Measurements from ENCODE around the gene SDK1.

The SDK1 gene

DNA sequence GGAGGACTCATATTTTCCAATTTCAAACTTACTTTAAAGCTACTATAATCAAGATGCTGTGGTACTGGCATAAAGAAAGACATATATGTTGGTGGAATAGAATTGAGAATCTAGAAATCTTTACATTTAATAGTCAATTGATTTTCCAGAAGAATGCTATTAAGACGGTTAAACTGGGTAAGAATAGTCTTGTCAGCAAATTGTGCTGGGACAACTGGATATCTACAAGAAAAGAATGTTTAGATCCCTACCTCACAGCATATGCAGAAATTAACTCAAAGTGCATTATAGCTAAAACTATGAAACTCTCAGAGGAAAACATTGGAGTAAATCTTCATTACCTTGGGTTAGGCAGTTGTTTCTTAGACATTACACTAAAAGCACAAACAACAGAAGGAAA, 203.3 kb downstream of the SDK1 start:
- Histone ChIP-seq H3K27me3 (ENCODE audit: control insufficient read depth, low read length) (peaks cover 2% of the 10 kb centered on the region; the same call in 1 of the 2 replicates), H3K79me2 (ENCODE audit: control insufficient read depth, low read length) (no peaks in the 10 kb centered on the region), H3K4me2 (ENCODE audit: low read length) (no peak overlapping the region), H3K9me2 (replicated peaks; ENCODE audit: control insufficient read depth, low read length) (no peaks in the 10 kb centered on the region), H3K36me3 (ENCODE audit: control insufficient read depth, low read length) (no peaks in the 10 kb centered on the region), H3K4me3 (ENCODE audit: low read length) (no peak overlapping the region), H3K27ac (ENCODE audit: low read depth, low read length) (no peak overlapping the region), H4K20me1 (ENCODE audit: control insufficient read depth, insufficient read depth, low read depth, low read length) (no peaks in the 10 kb centered on the region), H3K9me3 (ENCODE audit: control insufficient read depth, insufficient read depth, low read length) (no peaks in the 10 kb centered on the region; the same call in 1 of the 2 replicates), H3F3A (ENCODE audit: control insufficient read depth, insufficient read depth) (no peaks in the 10 kb centered on the region), H3K4me1 (ENCODE audit: control insufficient read depth, low read length) (no peaks in the 10 kb centered on the region)
- TF ChIP-seq, protein P1, sequence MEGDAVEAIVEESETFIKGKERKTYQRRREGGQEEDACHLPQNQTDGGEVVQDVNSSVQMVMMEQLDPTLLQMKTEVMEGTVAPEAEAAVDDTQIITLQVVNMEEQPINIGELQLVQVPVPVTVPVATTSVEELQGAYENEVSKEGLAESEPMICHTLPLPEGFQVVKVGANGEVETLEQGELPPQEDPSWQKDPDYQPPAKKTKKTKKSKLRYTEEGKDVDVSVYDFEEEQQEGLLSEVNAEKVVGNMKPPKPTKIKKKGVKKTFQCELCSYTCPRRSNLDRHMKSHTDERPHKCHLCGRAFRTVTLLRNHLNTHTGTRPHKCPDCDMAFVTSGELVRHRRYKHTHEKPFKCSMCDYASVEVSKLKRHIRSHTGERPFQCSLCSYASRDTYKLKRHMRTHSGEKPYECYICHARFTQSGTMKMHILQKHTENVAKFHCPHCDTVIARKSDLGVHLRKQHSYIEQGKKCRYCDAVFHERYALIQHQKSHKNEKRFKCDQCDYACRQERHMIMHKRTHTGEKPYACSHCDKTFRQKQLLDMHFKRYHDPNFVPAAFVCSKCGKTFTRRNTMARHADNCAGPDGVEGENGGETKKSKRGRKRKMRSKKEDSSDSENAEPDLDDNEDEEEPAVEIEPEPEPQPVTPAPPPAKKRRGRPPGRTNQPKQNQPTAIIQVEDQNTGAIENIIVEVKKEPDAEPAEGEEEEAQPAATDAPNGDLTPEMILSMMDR (IDR thresholded peaks at IDR 0.05; ENCODE audit: low read depth, low read length, poor library complexity, severe bottlenecking): no peak
- no peak for TF ChIP-seq EZH2phosphoT487 (IDR thresholded peaks at IDR 0.05; ENCODE audit: borderline replicate concordance, low read length)

DNA sequence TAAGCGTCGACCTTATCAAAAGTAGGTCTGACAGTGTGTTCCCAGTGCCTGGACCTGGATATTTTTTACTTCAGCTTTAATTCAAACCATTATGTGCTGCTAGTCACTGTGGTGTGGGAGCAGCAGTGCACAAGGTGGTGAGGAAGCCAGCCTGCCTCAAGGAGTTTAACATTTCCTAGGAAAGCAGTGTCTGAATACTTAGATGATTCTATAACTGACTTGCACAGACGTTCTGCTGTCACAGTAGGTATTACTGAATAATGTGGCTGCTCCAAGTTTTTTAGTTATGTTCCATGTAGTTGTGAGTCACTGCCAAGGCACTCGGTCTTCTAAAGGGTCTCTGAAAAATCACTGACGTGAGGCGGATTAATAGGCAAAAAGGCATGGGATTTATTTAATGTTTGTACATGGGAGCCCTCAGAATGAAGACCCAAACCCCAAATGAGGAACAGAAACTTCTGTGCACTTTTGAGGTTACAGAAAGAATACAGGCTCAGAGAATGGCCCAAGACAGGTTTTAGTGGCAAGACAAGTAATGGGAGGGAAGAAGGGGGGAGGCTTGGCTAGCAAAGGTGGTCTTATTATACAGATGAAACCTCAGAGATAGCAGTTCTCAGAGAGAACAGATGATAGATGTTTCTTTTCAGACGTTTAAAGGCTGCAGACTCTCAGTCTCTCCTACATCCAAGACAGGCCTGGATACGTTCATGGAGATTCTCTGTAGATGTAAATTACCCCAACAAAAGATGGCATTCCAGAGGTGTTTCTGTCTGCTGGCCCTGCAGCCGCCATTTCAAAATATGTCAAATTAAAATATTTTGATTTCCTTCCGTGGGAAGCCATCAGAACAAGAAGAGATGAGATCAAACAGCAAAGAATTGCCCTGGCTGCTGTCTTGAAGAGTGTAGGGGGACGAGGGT, 209.3 kb downstream of the SDK1 start:
- Histone ChIP-seq H3K27ac (ENCODE audit: low read depth, low read length) (no peak overlapping the region), H3K79me2 (ENCODE audit: control insufficient read depth, low read length) (no peaks in the 10 kb centered on the region), H3K4me1 (ENCODE audit: control insufficient read depth, low read length) (0 out of 2 replicates have a peak, but pooled peaks cover 2% of the 10 kb centered on the region), H3K36me3 (ENCODE audit: control insufficient read depth, low read length) (no peaks in the 10 kb centered on the region), H3K27me3 (ENCODE audit: control insufficient read depth, low read length) (no peaks in the 10 kb centered on the region; the same call in 1 of the 2 replicates), H3K4me2 (ENCODE audit: low read length) (no peak overlapping the region), H3K9me2 (replicated peaks; ENCODE audit: control insufficient read depth, low read length) (no peaks in the 10 kb centered on the region), H4K20me1 (ENCODE audit: control insufficient read depth, insufficient read depth, low read depth, low read length) (no peaks in the 10 kb centered on the region), H3K9me3 (ENCODE audit: control insufficient read depth, insufficient read depth, low read length) (no peaks in the 10 kb centered on the region; the same call in 1 of the 2 replicates), H3K4me3 (ENCODE audit: low read length) (no peak overlapping the region), H3F3A (ENCODE audit: control insufficient read depth, insufficient read depth) (no peaks in the 10 kb centered on the region)
- no peak for TF ChIP-seq EZH2phosphoT487 (IDR thresholded peaks at IDR 0.05; ENCODE audit: borderline replicate concordance, low read length)
- TF ChIP-seq, protein P1 (IDR thresholded peaks at IDR 0.05; ENCODE audit: low read depth, low read length, poor library complexity, severe bottlenecking): no peak

DNA sequence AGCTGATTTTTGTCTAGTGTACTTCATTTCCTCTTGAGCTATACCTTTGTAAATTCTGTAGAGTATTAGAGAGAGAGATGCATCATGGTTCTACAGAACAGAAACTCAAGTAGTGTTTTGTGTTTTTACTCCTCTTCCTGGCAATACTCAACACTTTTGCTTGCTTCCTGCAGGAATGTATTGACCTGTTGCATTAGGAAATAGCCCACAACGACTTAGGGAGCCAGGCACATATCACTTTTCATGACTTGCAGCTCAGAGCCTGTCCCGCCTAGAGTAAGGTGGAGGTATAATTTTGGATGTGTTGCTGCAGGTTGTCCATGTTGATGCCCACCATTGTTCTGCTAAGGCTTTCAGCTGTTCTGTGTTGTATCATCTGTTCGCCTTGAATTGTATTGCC, 216.3 kb downstream of the SDK1 start:
- no peaks in the 10 kb centered on the region for H3K79me2 ChIP-seq (ENCODE audit: control insufficient read depth, low read length)
- H3K36me3 ChIP-seq (ENCODE audit: control insufficient read depth, low read length): no peaks in the 10 kb centered on the region
- TF ChIP-seq, protein P1 (IDR thresholded peaks at IDR 0.05; ENCODE audit: low read depth, low read length, poor library complexity, severe bottlenecking): no peak
- TF ChIP-seq EZH2phosphoT487 (IDR thresholded peaks at IDR 0.05; ENCODE audit: borderline replicate concordance, low read length): no peak
- H3K4me2 ChIP-seq (ENCODE audit: low read length): no peak overlapping the region
- H3F3A ChIP-seq (ENCODE audit: control insufficient read depth, insufficient read depth): no peaks in the 10 kb centered on the region
- no peaks in the 10 kb centered on the region for H3K9me3 ChIP-seq (ENCODE audit: control insufficient read depth, insufficient read depth, low read length)
- no peaks in the 10 kb centered on the region for H3K9me2 ChIP-seq (replicated peaks; ENCODE audit: control insufficient read depth, low read length)
- H3K4me1 ChIP-seq (ENCODE audit: control insufficient read depth, low read length): no peaks in the 10 kb centered on the region
- H3K27ac ChIP-seq (ENCODE audit: low read depth, low read length): no peak overlapping the region
- H4K20me1 ChIP-seq (ENCODE audit: control insufficient read depth, insufficient read depth, low read depth, low read length): no peaks in the 10 kb centered on the region
- H3K27me3 ChIP-seq (ENCODE audit: control insufficient read depth, low read length): peaks cover 12% of the 10 kb centered on the region; the same call in 1 of the 2 replicates
- no peak overlapping the region for H3K4me3 ChIP-seq (ENCODE audit: low read length)

All from DOHH2 (cell line).